Measurements from ENCODE around the gene C1QTNF9B. TPM values are rescaled to one million over a fixed set of nuclear protein-coding genes. Genes with fewer than 3 reads are reported as not detected.
"Not testable (repeated sequence)": the region's sequence is repeated elsewhere in the genome, so short reads cannot be mapped to it uniquely, and the experiment has no call there.

The C1QTNF9B gene
- total RNA-seq, 3 donors from 2014 or later, result not detected

GRCh38 chr13:23881402-23881800, 15.9 kb downstream of the C1QTNF9B start:
- H3K4me1 Mint-ChIP-seq (ENCODE audit: low read depth); H3K27me3 Mint-ChIP-seq (ENCODE audit: low read depth); DNase-seq; H3K9me3 Mint-ChIP-seq; ATAC-seq; H3K4me3 Mint-ChIP-seq: not testable (repeated sequence)
- H3K36me3 Mint-ChIP-seq (ENCODE audit: insufficient read depth), result peaks cover 33% of the 10 kb centered on the region

GRCh38 chr13:23880493-23881401, 16.6 kb downstream of the C1QTNF9B start:
- not testable (repeated sequence) for H3K4me3 Mint-ChIP-seq; H3K4me1 Mint-ChIP-seq (ENCODE audit: low read depth); ATAC-seq; DNase-seq; H3K9me3 Mint-ChIP-seq; H3K27me3 Mint-ChIP-seq (ENCODE audit: low read depth)
- peaks cover 33% of the 10 kb centered on the region for H3K36me3 Mint-ChIP-seq (ENCODE audit: insufficient read depth)

DNA sequence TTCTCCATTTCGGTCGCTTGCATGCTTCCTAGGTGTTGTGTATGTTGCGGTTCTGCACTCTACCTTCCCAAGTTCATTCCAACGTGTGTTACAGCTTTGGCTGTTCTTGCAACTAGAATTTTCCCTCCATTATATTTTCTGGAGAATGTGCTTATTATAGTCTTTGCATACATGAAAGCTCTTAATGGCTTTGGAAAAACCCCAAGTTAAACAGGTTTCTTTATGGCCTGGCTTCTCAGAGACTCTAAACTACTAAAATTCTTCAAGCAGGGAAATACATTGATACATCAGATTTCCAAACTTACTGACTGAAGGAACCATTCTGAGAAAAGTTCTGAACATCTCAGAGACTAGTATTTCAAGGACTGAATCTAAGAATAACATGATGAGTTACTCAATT, 20.0 kb downstream of the C1QTNF9B start:
- DNase-seq (no peak), ATAC-seq (no peak)
- no peaks in the 10 kb centered on the region for H3K27me3 Mint-ChIP-seq (ENCODE audit: low read depth)
- peaks cover 22% of the 10 kb centered on the region for H3K36me3 Mint-ChIP-seq (ENCODE audit: insufficient read depth)
- no peaks in the 10 kb centered on the region for H3K9me3 Mint-ChIP-seq
- H3K4me3 Mint-ChIP-seq, result no peak overlapping the region
- H3K4me1 Mint-ChIP-seq (ENCODE audit: low read depth), result no peaks in the 10 kb centered on the region

DNA sequence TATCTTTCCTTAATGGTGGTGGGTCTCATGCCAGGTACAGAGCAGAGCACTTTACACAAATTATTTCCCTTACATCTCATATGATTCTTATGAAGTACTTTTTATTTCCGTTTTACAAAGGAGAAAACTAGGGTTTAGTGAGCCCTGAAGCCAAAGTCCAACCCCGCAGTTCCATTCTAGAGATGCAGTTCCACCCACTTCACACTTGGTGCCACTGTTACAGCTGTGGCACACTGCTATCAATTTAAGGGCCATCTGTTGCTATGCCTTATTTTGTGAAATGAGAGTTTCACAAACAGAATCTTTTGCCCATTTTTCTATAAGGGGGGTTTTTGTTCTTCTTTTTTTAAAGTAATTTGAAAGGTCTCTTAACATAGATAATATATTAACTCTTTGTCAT, 21.0 kb downstream of the C1QTNF9B start:
- DNase-seq (no peak), ATAC-seq (no peak)
- no peaks in the 10 kb centered on the region for H3K4me1 Mint-ChIP-seq (ENCODE audit: low read depth)
- H3K27me3 Mint-ChIP-seq (ENCODE audit: low read depth), result no peaks in the 10 kb centered on the region
- H3K9me3 Mint-ChIP-seq, result no peaks in the 10 kb centered on the region
- H3K36me3 Mint-ChIP-seq (ENCODE audit: insufficient read depth), result peaks cover 12% of the 10 kb centered on the region
- no peak overlapping the region for H3K4me3 Mint-ChIP-seq

- Mint-ChIP-seq H3K27me3 (ENCODE audit: low read depth) (no peaks in the 10 kb centered on the region), H3K9me3 (no peaks in the 10 kb centered on the region), H3K4me3 (no peak overlapping the region), H3K4me1 (ENCODE audit: low read depth) (no peaks in the 10 kb centered on the region), H3K36me3 (ENCODE audit: insufficient read depth) (peaks cover 3% of the 10 kb centered on the region)
- DNase-seq (no peak), ATAC-seq (no peak)
Observed at GRCh38 chr13:23871616-23872220, 25.6 kb downstream of the C1QTNF9B start.

DNA sequence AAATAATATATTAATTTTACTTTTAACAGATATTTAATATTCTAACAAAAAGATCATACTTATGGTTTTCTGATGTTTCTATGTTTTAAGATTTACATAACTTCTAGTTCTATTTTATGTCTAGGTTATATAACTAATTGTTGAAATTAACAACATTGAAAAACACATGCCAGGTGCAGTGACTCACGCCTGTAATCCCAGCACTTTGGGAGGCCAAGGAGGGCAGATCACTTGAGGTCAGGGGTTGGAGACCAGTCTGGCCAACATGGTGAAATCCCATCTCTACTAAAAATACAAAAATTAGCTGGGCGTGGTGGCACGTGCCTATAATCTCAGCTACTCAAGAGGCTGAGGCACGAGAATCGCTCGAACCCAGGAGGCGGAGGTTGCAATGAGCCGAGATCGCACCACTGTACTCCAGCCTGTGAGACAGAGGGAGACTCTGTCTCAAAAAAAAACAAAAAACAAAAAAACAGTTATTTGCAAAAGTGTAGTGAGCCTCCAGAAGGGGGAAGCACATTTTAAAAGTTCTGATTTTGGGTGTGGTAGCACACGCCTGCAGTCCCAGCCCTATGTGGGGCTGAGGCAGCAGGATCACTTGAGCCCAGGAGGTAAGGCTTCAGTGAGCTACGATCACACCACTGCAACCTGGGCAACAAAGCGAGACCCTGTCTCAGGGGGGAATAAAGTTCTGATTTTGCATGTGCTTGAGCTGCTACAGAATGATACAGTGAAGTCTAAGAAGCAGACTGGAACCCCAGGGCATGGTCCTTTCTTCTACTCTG, 26.8 kb downstream of the C1QTNF9B start:
- Mint-ChIP-seq H3K36me3 (ENCODE audit: insufficient read depth) (peaks cover 3% of the 10 kb centered on the region), H3K4me3 (no peak overlapping the region), H3K9me3 (no peaks in the 10 kb centered on the region), H3K27me3 (ENCODE audit: low read depth) (no peaks in the 10 kb centered on the region), H3K4me1 (ENCODE audit: low read depth) (no peaks in the 10 kb centered on the region)
- ATAC-seq, result no peak
- DNase-seq, result no peak

GRCh38 chr13:23868521-23868920, 28.8 kb downstream of the C1QTNF9B start:
- no peak for ATAC-seq
- Mint-ChIP-seq H3K27me3 (ENCODE audit: low read depth) (no peaks in the 10 kb centered on the region), H3K9me3 (no peaks in the 10 kb centered on the region), H3K36me3 (ENCODE audit: insufficient read depth) (peaks cover 6% of the 10 kb centered on the region), H3K4me3 (no peak overlapping the region), H3K4me1 (ENCODE audit: low read depth) (peaks cover 2% of the 10 kb centered on the region)
- DNase-seq, result no peak

- ATAC-seq (no peak), DNase-seq (no peak)
- peaks cover 2% of the 10 kb centered on the region for H3K4me1 Mint-ChIP-seq (ENCODE audit: low read depth)
- peaks cover 8% of the 10 kb centered on the region for H3K36me3 Mint-ChIP-seq (ENCODE audit: insufficient read depth)
- H3K9me3 Mint-ChIP-seq, result no peaks in the 10 kb centered on the region
- no peaks in the 10 kb centered on the region for H3K27me3 Mint-ChIP-seq (ENCODE audit: low read depth)
- H3K4me3 Mint-ChIP-seq, result no peak overlapping the region
Observed at GRCh38 chr13:23867027-23867491, 30.2 kb downstream of the C1QTNF9B start.

DNA sequence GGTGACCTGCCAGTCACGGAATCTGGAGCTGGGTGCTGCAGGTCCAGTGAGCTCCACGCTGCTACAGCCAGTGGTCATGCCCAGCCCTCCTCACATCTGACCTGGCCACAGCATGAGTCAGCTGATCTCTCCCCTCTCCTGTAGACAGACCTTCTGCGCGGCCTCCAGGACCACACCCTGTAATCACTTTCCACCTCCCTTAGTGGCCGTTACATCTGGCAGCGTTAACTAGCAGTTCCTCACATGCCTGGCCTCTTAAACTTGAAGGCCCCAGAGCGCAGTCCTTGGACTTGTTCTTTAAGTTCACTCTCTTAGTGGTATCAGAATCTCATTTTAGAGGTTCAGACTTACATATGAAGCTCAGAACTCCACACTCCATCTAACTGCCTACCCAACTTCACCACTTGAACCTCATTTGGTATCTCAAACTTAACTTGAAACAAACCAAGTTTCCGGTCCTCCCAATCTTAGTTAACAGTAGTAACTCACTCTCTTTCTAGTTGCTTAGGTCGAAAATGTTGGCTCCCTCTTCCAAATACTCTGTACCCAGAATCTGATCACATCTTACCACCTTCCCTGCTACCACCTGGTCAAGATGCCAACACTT, 30.8 kb downstream of the C1QTNF9B start:
- H3K9me3 Mint-ChIP-seq, result no peaks in the 10 kb centered on the region
- DNase-seq, result no peak
- no peak for ATAC-seq
- no peak overlapping the region for H3K4me3 Mint-ChIP-seq
- peaks cover 11% of the 10 kb centered on the region for H3K36me3 Mint-ChIP-seq (ENCODE audit: insufficient read depth)
- H3K4me1 Mint-ChIP-seq (ENCODE audit: low read depth), result peaks cover 2% of the 10 kb centered on the region
- H3K27me3 Mint-ChIP-seq (ENCODE audit: low read depth), result no peaks in the 10 kb centered on the region

GRCh38 chr13:23865906-23866305, 31.4 kb downstream of the C1QTNF9B start:
- Mint-ChIP-seq H3K27me3 (ENCODE audit: low read depth) (no peaks in the 10 kb centered on the region), H3K36me3 (ENCODE audit: insufficient read depth) (peaks cover 12% of the 10 kb centered on the region), H3K9me3 (no peaks in the 10 kb centered on the region), H3K4me1 (ENCODE audit: low read depth) (peaks cover 2% of the 10 kb centered on the region), H3K4me3 (no peak overlapping the region)
- no peak for DNase-seq
- no peak for ATAC-seq

GRCh38 chr13:23865026-23865425, 32.3 kb downstream of the C1QTNF9B start:
- no peak overlapping the region for H3K4me3 Mint-ChIP-seq
- H3K27me3 Mint-ChIP-seq (ENCODE audit: low read depth), result no peaks in the 10 kb centered on the region
- H3K9me3 Mint-ChIP-seq, result no peaks in the 10 kb centered on the region
- ATAC-seq (no peak), DNase-seq (no peak)
- H3K36me3 Mint-ChIP-seq (ENCODE audit: insufficient read depth), result peaks cover 19% of the 10 kb centered on the region
- H3K4me1 Mint-ChIP-seq (ENCODE audit: low read depth), result peaks cover 2% of the 10 kb centered on the region

DNA sequence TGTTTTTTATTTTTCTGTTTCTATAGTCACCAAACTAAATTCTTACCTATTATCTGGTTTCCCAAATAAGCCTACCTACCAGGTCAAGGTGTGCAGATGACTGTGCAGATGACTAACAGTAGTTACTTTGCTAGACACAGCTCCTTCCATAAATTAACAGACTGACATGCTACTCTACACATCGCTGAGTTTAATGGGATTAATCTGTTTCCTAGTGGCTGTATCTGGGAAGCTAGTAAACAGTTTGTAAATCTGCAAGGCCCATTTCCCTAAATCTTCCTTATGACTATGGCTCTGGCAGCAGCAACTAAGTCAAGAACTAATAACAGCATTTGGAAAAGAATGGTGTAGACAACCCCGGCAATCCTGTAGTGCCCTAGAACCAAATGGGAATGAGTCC, 36.0 kb downstream of the C1QTNF9B start:
- no peaks in the 10 kb centered on the region for H3K27me3 Mint-ChIP-seq (ENCODE audit: low read depth)
- H3K4me3 Mint-ChIP-seq, result no peak overlapping the region
- no peaks in the 10 kb centered on the region for H3K9me3 Mint-ChIP-seq
- ATAC-seq (no peak), DNase-seq (no peak)
- H3K4me1 Mint-ChIP-seq (ENCODE audit: low read depth), result peaks cover 2% of the 10 kb centered on the region
- H3K36me3 Mint-ChIP-seq (ENCODE audit: insufficient read depth), result peaks cover 21% of the 10 kb centered on the region

DNA sequence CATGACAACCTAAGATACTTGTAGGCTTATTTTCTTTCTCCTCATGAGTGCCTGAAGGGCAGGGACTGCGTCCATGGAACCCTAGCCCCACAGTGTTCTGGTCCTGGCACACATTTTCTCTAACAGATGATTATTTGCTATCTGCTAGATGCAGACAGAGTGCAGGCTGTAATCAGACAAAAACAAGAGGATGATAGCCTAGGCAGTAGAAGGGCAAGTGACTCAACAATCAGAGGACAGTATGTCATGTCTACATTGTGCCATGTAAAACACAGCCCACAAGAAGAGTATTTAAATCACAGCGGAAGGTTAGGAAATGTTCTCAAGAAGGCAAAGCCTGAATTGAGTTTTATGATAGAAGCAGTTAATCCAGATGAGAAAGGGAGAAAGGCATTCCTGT, 37.4 kb downstream of the C1QTNF9B start:
- Mint-ChIP-seq H3K36me3 (ENCODE audit: insufficient read depth) (peaks cover 26% of the 10 kb centered on the region), H3K27me3 (ENCODE audit: low read depth) (no peaks in the 10 kb centered on the region), H3K9me3 (no peaks in the 10 kb centered on the region), H3K4me1 (ENCODE audit: low read depth) (no peaks in the 10 kb centered on the region), H3K4me3 (no peak overlapping the region)
- no peak for DNase-seq
- ATAC-seq, result no peak

DNA sequence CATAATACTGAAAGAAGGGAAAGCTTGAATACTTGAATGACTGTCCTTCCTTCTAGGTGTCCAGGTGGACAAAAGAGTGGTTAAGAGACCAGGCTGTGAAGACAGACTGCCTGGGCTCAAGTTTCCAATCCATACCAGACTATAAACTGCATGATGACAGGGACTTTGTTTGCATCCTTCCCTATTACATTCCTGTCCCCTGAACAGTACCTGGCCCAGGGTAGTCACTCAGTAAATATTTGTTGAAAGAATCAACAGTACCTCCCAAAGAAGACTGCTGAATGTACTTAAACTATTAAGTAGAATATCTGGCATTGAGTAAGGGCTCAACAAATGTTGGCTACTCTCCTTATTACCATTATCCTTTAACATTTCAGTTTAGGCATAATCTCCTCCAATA, 37.8 kb downstream of the C1QTNF9B start:
- DNase-seq (no peak), ATAC-seq (no peak)
- no peak overlapping the region for H3K4me3 Mint-ChIP-seq
- H3K36me3 Mint-ChIP-seq (ENCODE audit: insufficient read depth), result peaks cover 26% of the 10 kb centered on the region
- no peaks in the 10 kb centered on the region for H3K27me3 Mint-ChIP-seq (ENCODE audit: low read depth)
- H3K4me1 Mint-ChIP-seq (ENCODE audit: low read depth), result no peaks in the 10 kb centered on the region
- H3K9me3 Mint-ChIP-seq, result no peaks in the 10 kb centered on the region

Data from activated T-cell treated with anti-CD3 and anti-CD28 coated beads, Interleukin-2, amount 50 U/mL, for 4 hours (primary cell).